HepG2 (cell line): ENCODE results near the gene ANKS3. TPM values are rescaled to one million over a fixed set of nuclear protein-coding genes. Genes with fewer than 3 reads are reported as not detected.

ENCODE experiments used
- CHCHD3 ChIP-seq: sonication (generic); formaldehyde crosslinking; IDR thresholded peaks from 2 replicates; pipeline ENCODE4 v1.8.0; 2022; ENCODE audit warnings: mild to moderate bottlenecking, missing genetic modification reagents, moderate library complexity
- CHD4 ChIP-seq: fragments of 200-600 bp; sonication (generic); IDR thresholded peaks from 2 replicates; pipeline ENCODE4 v1.7.0; 2017; ENCODE audit warnings: mild to moderate bottlenecking, low read length, borderline replicate concordance
- HNRNPL ChIP-seq: fragments of 200-400 bp; formaldehyde crosslinking; IDR thresholded peaks from 2 replicates; pipeline ENCODE4 v1.6.1; 2017; ENCODE audit warnings: mild to moderate bottlenecking, low read depth, low read length
- IRX3 ChIP-seq: sonication (generic); formaldehyde crosslinking; IDR thresholded peaks from 2 replicates; pipeline ENCODE4 v1.8.1; 2023; ENCODE audit warnings: mild to moderate bottlenecking, low read depth, missing genetic modification reagents, borderline replicate concordance
- RCOR2 ChIP-seq: IDR thresholded peaks from 2 replicates; pipeline ENCODE4 v1.6.1; 2016; ENCODE audit warnings: missing biosample characterization, missing genetic modification reagents
- SNAI1 ChIP-seq: sonication (generic); formaldehyde crosslinking; IDR thresholded peaks from 2 replicates; pipeline ENCODE4 v1.5.0; 2020; ENCODE audit warnings: mild to moderate bottlenecking, missing genetic modification reagents, borderline replicate concordance
- SOX13 ChIP-seq, 3 experiments: fragments of 450-650 bp in 1 of 3; sonication (generic) in 1 of 3; formaldehyde crosslinking in 1 of 3; IDR thresholded peaks in 2 of 3; conservative IDR thresholded peaks in 1 of 3; 2 replicates each; pipeline versions ENCODE4 v1.5.0 to v1.6.1; 2016 to 2020; ENCODE audit warnings: antibody characterized with exemption in 1 of 3, mild to moderate bottlenecking in 1 of 3, missing compliant biosample characterization in 1 of 3, missing genetic modification reagents in 1 of 3, moderate library complexity in 1 of 3
- TGIF2 ChIP-seq: IDR thresholded peaks from 2 replicates; pipeline ENCODE4 v1.6.1; 2016; ENCODE audit warnings: control low read depth, missing compliant biosample characterization
- ZNF138 ChIP-seq: sonication (generic); formaldehyde crosslinking; IDR thresholded peaks from 2 replicates; pipeline ENCODE4 v1.5.0; 2020; ENCODE audit warnings: mild to moderate bottlenecking, low read depth, missing genetic modification reagents
- ZNF792 ChIP-seq: IDR thresholded peaks from 2 replicates; pipeline ENCODE4 v1.6.1; 2016
- ZNF841 ChIP-seq: sonication (generic); formaldehyde crosslinking; IDR thresholded peaks from 2 replicates; pipeline ENCODE4 v1.8.1; 2023; ENCODE audit warnings: missing genetic modification reagents, borderline replicate concordance
- ZSCAN31 ChIP-seq: sonication (generic); formaldehyde crosslinking; IDR thresholded peaks from 2 replicates; pipeline ENCODE4 v1.5.0; 2020; ENCODE audit warnings: low read depth, mild to moderate bottlenecking, missing genetic modification reagents
- ZZZ3 ChIP-seq: sonication (generic); formaldehyde crosslinking; IDR thresholded peaks from 2 replicates; pipeline ENCODE4 v1.4.0; 2020; ENCODE audit warnings: missing genetic modification reagents, mild to moderate bottlenecking, borderline replicate concordance
- polyA plus RNA-seq, 8 experiments: library from polyadenylated mRNA; depleted of rRNA in 3 of 8; stranded (reverse) in 7 of 8; unstranded in 1 of 8; fragments of >200 nt; fragmentation: Illumina TruSeq in 4 of 8; extraction: Trizol in 4 of 8; gene quantifications; 2 replicates each; pipeline versions ENCODE4 v1.2.1 to v1.2.3, GENCODE V29; 2011 to 2016; ENCODE audit warnings: low read depth in 4 of 8, missing spikeins in 1 of 8, mixed read lengths in 1 of 8; ENCODE audit not compliant: insufficient read depth in 1 of 8
- total RNA-seq, 5 experiments: library from RNA; depleted of rRNA; stranded (reverse); fragments of >200 nt; fragmentation: Illumina TruSeq; extraction: Trizol; gene quantifications; 2 replicates each; pipeline ENCODE4 v1.2.3, GENCODE V29; 2016; ENCODE audit warnings: low read depth in 1 of 5
- TF ChIP-seq, protein P1 (sequence below): sonication (generic); formaldehyde crosslinking; IDR thresholded peaks from 2 replicates; pipeline ENCODE4 v1.5.0; 2020; ENCODE audit warnings: mild to moderate bottlenecking, missing genetic modification reagents, borderline replicate concordance
- TF ChIP-seq, protein P2 (sequence below): IDR thresholded peaks from 2 replicates; pipeline ENCODE4 v1.6.1; 2016; ENCODE audit warnings: missing biosample characterization, missing genetic modification reagents, low read depth
- TF ChIP-seq, protein P3 (sequence below): sonication (generic); formaldehyde crosslinking; IDR thresholded peaks from 2 replicates; pipeline ENCODE4 v1.5.0; 2020; ENCODE audit warnings: missing genetic modification reagents
- TF ChIP-seq, protein P4 (sequence below): IDR thresholded peaks from 2 replicates; pipeline ENCODE4 v1.6.1; 2016; ENCODE audit warnings: low read depth, control low read depth

Gene ANKS3
- total and polyA plus RNA-seq, 2 of the 13 experiments (the other 11 are each of a cell fraction or from before 2014, with no cell fraction given): 11.4 to 15.9 TPM

DNA sequence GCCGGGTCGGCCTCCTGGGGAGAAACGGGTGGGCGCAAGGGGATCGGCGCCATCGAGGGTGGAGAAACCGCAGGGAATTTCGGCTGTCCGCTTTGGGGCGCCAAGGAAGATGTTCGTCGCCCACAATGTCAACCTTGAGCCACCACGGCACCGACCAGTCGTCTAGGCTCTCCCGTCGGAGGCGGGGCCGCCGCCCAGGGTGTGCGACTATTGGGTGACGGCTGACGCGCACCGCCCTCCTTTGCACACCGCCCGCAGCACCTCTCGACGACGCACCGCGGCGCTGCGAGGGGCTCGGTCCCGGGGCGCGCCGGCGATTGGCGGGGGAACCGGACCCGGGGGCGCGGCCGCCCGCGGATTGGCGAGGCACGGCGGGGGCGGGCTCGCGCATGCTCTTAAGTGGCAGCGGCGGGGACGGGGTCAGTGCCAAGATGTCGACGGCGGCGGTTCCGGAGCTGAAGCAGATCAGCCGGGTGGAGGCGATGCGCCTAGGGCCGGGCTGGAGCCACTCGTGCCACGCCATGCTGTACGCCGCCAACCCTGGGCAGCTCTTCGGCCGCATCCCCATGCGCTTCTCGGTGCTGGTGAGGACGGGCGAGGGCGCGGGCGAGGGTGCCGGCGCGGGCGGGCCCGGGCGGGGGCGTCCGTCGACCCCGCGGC, 40.6 kb downstream of the ANKS3 start, which contains the start of gene NUDT16L1 (continued):
- TF ChIP-seq RCOR2 (CRISPR knock-in tag): no peak
- peak; percentile 36; the same call in 1 of the 2 replicates for TF ChIP-seq ZSCAN31
- TF ChIP-seq, protein P1, sequence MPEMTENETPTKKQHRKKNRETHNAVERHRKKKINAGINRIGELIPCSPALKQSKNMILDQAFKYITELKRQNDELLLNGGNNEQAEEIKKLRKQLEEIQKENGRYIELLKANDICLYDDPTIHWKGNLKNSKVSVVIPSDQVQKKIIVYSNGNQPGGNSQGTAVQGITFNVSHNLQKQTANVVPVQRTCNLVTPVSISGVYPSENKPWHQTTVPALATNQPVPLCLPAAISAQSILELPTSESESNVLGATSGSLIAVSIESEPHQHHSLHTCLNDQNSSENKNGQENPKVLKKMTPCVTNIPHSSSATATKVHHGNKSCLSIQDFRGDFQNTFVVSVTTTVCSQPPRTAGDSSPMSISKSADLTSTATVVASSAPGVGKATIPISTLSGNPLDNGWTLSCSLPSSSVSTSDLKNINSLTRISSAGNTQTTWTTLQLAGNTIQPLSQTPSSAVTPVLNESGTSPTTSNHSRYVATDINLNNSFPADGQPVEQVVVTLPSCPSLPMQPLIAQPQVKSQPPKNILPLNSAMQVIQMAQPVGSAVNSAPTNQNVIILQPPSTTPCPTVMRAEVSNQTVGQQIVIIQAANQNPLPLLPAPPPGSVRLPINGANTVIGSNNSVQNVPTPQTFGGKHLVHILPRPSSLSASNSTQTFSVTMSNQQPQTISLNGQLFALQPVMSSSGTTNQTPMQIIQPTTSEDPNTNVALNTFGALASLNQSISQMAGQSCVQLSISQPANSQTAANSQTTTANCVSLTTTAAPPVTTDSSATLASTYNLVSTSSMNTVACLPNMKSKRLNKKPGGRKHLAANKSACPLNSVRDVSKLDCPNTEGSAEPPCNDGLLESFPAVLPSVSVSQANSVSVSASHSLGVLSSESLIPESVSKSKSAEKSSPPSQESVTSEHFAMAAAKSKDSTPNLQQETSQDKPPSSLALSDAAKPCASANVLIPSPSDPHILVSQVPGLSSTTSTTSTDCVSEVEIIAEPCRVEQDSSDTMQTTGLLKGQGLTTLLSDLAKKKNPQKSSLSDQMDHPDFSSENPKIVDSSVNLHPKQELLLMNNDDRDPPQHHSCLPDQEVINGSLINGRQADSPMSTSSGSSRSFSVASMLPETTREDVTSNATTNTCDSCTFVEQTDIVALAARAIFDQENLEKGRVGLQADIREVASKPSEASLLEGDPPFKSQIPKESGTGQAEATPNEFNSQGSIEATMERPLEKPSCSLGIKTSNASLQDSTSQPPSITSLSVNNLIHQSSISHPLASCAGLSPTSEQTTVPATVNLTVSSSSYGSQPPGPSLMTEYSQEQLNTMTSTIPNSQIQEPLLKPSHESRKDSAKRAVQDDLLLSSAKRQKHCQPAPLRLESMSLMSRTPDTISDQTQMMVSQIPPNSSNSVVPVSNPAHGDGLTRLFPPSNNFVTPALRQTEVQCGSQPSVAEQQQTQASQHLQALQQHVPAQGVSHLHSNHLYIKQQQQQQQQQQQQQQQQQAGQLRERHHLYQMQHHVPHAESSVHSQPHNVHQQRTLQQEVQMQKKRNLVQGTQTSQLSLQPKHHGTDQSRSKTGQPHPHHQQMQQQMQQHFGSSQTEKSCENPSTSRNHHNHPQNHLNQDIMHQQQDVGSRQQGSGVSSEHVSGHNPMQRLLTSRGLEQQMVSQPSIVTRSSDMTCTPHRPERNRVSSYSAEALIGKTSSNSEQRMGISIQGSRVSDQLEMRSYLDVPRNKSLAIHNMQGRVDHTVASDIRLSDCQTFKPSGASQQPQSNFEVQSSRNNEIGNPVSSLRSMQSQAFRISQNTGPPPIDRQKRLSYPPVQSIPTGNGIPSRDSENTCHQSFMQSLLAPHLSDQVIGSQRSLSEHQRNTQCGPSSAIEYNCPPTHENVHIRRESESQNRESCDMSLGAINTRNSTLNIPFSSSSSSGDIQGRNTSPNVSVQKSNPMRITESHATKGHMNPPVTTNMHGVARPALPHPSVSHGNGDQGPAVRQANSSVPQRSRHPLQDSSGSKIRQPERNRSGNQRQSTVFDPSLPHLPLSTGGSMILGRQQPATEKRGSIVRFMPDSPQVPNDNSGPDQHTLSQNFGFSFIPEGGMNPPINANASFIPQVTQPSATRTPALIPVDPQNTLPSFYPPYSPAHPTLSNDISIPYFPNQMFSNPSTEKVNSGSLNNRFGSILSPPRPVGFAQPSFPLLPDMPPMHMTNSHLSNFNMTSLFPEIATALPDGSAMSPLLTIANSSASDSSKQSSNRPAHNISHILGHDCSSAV (CRISPR knock-in tag): no peak
- TF ChIP-seq ZNF792 (CRISPR knock-in tag): peak; percentile 9; the same call in 1 of the 2 replicates
- no peak for TF ChIP-seq SNAI1 (CRISPR knock-in tag)
- TF ChIP-seq ZNF138 (CRISPR knock-in tag): 0 out of 2 replicates have a peak, but pooled peaks have one; percentile 21
- TF ChIP-seq HNRNPL: peak; percentile 76; the same call in 1 of the 2 replicates
- TF ChIP-seq ZNF841 (CRISPR knock-in tag): no peak
- TF ChIP-seq, protein P2, sequence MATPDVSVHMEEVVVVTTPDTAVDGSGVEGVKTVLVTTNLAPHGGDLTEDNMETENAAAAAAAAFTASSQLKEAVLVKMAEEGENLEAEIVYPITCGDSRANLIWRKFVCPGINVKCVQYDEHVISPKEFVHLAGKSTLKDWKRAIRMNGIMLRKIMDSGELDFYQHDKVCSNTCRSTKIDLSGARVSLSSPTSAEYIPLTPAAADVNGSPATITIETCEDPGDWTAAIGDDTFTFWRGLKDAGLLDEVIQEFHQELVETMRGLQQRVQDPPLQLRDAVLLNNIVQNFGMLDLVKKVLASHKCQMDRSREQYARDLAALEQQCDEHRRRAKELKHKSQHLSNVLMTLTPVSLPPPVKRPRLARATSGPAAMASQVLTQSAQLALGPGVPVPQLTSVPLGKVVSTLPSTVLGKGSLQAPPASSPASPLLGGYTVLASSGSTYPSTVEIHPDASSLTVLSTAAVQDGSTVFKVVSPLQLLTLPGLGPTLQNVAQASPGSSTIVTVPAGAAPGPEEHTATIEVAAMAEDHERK (CRISPR knock-in tag): no peak
- no peak for TF ChIP-seq CHD4
- TF ChIP-seq IRX3 (CRISPR knock-in tag): no peak; the same call in 1 of the 2 replicates
- no peak for TF ChIP-seq TGIF2 (CRISPR knock-in tag)
- peak; percentile 42; the same call in 1 of the 2 replicates for TF ChIP-seq CHCHD3 (CRISPR knock-in tag)
- no peak for TF ChIP-seq ZZZ3 (CRISPR knock-in tag)
- TF ChIP-seq, protein P3, sequence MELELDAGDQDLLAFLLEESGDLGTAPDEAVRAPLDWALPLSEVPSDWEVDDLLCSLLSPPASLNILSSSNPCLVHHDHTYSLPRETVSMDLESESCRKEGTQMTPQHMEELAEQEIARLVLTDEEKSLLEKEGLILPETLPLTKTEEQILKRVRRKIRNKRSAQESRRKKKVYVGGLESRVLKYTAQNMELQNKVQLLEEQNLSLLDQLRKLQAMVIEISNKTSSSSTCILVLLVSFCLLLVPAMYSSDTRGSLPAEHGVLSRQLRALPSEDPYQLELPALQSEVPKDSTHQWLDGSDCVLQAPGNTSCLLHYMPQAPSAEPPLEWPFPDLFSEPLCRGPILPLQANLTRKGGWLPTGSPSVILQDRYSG (CRISPR knock-in tag): no peak
- TF ChIP-seq SOX13 (IDR thresholded peaks at IDR 0.05): no peak
- TF ChIP-seq SOX13 (CRISPR knock-in tag; conservative IDR thresholded peaks at IDR 0.05 in 1 of 2, IDR thresholded peaks at IDR 0.05 in 1 of 2): no peak
- TF ChIP-seq, protein P4, sequence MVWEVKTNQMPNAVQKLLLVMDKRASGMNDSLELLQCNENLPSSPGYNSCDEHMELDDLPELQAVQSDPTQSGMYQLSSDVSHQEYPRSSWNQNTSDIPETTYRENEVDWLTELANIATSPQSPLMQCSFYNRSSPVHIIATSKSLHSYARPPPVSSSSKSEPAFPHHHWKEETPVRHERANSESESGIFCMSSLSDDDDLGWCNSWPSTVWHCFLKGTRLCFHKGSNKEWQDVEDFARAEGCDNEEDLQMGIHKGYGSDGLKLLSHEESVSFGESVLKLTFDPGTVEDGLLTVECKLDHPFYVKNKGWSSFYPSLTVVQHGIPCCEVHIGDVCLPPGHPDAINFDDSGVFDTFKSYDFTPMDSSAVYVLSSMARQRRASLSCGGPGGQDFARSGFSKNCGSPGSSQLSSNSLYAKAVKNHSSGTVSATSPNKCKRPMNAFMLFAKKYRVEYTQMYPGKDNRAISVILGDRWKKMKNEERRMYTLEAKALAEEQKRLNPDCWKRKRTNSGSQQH (CRISPR knock-in tag): no peak
